ENCODE data around the gene HSPA12B. TPM values are rescaled to one million over a fixed set of nuclear protein-coding genes. Genes with fewer than 3 reads are reported as not detected.

HSPA12B gene
- total RNA-seq, 1 donor from 2014 or later = 0.08 TPM

- no peaks in the 10 kb centered on the region for H3K36me3 ChIP-seq (ENCODE audit: control insufficient read depth, insufficient read depth, low read length)
- DNase-seq (ENCODE audit: low read depth) = no peak
- no peak for TF ChIP-seq CTCF (IDR thresholded peaks at IDR 0.05; ENCODE audit: insufficient read depth, low read length, poor library complexity, severe bottlenecking)
- no peak overlapping the region for H3K4me3 ChIP-seq (ENCODE audit: low read depth, low read length)
- H3K27me3 ChIP-seq (ENCODE audit: control insufficient read depth, insufficient read depth, low read length) = peaks cover 2% of the 10 kb centered on the region
Observed at GRCh38 chr20:3694864-3695263, 37.6 kb upstream of the HSPA12B start.

- no peak for DNase-seq (ENCODE audit: low read depth)
- H3K4me3 ChIP-seq (ENCODE audit: low read depth, low read length) = no peak overlapping the region
- H3K36me3 ChIP-seq (ENCODE audit: control insufficient read depth, insufficient read depth, low read length) = no peaks in the 10 kb centered on the region
- peaks cover 2% of the 10 kb centered on the region for H3K27me3 ChIP-seq (ENCODE audit: control insufficient read depth, insufficient read depth, low read length)
- peak; percentile 34 for TF ChIP-seq CTCF (IDR thresholded peaks at IDR 0.05; ENCODE audit: insufficient read depth, low read length, poor library complexity, severe bottlenecking)
Observed at GRCh38 chr20:3696200-3696599, 36.3 kb upstream of the HSPA12B start.

- H3K4me3 ChIP-seq (ENCODE audit: low read depth, low read length) = no peak overlapping the region
- DNase-seq (ENCODE audit: low read depth) = no peak
- peaks cover 2% of the 10 kb centered on the region for H3K27me3 ChIP-seq (ENCODE audit: control insufficient read depth, insufficient read depth, low read length)
- no peaks in the 10 kb centered on the region for H3K36me3 ChIP-seq (ENCODE audit: control insufficient read depth, insufficient read depth, low read length)
- TF ChIP-seq CTCF (IDR thresholded peaks at IDR 0.05; ENCODE audit: insufficient read depth, low read length, poor library complexity, severe bottlenecking) = no peak
Observed at GRCh38 chr20:3696745-3697587, 35.5 kb upstream of the HSPA12B start.

- TF ChIP-seq CTCF (IDR thresholded peaks at IDR 0.05; ENCODE audit: insufficient read depth, low read length, poor library complexity, severe bottlenecking) = no peak
- Histone ChIP-seq H3K36me3 (ENCODE audit: control insufficient read depth, insufficient read depth, low read length) (no peaks in the 10 kb centered on the region), H3K27me3 (ENCODE audit: control insufficient read depth, insufficient read depth, low read length) (peaks cover 2% of the 10 kb centered on the region), H3K4me3 (ENCODE audit: low read depth, low read length) (no peak overlapping the region)
- DNase-seq (ENCODE audit: low read depth) = no peak
Observed at GRCh38 chr20:3697588-3698305, 34.7 kb upstream of the HSPA12B start.

- TF ChIP-seq CTCF (IDR thresholded peaks at IDR 0.05; ENCODE audit: insufficient read depth, low read length, poor library complexity, severe bottlenecking) = no peak
- Histone ChIP-seq H3K27me3 (ENCODE audit: control insufficient read depth, insufficient read depth, low read length) (peaks cover 5% of the 10 kb centered on the region), H3K36me3 (ENCODE audit: control insufficient read depth, insufficient read depth, low read length) (no peaks in the 10 kb centered on the region), H3K4me3 (ENCODE audit: low read depth, low read length) (no peak overlapping the region)
- DNase-seq (ENCODE audit: low read depth) = no peak
Observed at GRCh38 chr20:3698591-3699001, 33.9 kb upstream of the HSPA12B start.
